ENCODE results near the gene HIRA.

GRCh38 chr22:19346677-19347265 is 84.8 kb downstream of the HIRA start:
- TF ChIP-seq, protein P1, sequence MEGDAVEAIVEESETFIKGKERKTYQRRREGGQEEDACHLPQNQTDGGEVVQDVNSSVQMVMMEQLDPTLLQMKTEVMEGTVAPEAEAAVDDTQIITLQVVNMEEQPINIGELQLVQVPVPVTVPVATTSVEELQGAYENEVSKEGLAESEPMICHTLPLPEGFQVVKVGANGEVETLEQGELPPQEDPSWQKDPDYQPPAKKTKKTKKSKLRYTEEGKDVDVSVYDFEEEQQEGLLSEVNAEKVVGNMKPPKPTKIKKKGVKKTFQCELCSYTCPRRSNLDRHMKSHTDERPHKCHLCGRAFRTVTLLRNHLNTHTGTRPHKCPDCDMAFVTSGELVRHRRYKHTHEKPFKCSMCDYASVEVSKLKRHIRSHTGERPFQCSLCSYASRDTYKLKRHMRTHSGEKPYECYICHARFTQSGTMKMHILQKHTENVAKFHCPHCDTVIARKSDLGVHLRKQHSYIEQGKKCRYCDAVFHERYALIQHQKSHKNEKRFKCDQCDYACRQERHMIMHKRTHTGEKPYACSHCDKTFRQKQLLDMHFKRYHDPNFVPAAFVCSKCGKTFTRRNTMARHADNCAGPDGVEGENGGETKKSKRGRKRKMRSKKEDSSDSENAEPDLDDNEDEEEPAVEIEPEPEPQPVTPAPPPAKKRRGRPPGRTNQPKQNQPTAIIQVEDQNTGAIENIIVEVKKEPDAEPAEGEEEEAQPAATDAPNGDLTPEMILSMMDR (IDR thresholded peaks at IDR 0.05), result no peak
- no peak for TF ChIP-seq POLR2A (IDR thresholded peaks at IDR 0.05)
